Nephron progenitor cell (in vitro differentiated cells): ENCODE results near the gene CCDC188.

Experiments used
- DNase-seq: peaks from one replicate; pipeline ENCODE4 v3.0.0; 2021
- H3K27ac Mint-ChIP-seq: 2 replicates; pipeline ENCODE4 v1.8.0; 2021; ENCODE audit warnings: mild to moderate bottlenecking, moderate library complexity, mixed read lengths
- H3K27me3 Mint-ChIP-seq: 2 replicates; pipeline ENCODE4 v1.8.0; 2021; ENCODE audit warnings: mild to moderate bottlenecking, low read depth, mixed read lengths; ENCODE audit not compliant: poor library complexity
- H3K36me3 Mint-ChIP-seq: 2 replicates; pipeline ENCODE4 v1.8.0; 2021; ENCODE audit warnings: low read depth, mixed read lengths
- H3K4me1 Mint-ChIP-seq: 2 replicates; pipeline ENCODE4 v1.8.0; 2021; ENCODE audit warnings: mixed read lengths
- H3K4me3 Mint-ChIP-seq: 2 replicates; pipeline ENCODE4 v1.8.0; 2021; ENCODE audit warnings: mild to moderate bottlenecking, moderate library complexity, mixed read lengths
- H3K9me3 Mint-ChIP-seq: 2 replicates; pipeline ENCODE4 v1.8.0; 2021; ENCODE audit warnings: mild to moderate bottlenecking, moderate library complexity, mixed read lengths
- TF ChIP-seq, protein P1 (sequence below): fragments of 200-600 bp; sonication (generic); IDR thresholded peaks from 2 replicates; pipeline ENCODE4 v1.5.0; 2021; ENCODE audit warnings: antibody characterized with exemption

The CCDC188 gene

DNA sequence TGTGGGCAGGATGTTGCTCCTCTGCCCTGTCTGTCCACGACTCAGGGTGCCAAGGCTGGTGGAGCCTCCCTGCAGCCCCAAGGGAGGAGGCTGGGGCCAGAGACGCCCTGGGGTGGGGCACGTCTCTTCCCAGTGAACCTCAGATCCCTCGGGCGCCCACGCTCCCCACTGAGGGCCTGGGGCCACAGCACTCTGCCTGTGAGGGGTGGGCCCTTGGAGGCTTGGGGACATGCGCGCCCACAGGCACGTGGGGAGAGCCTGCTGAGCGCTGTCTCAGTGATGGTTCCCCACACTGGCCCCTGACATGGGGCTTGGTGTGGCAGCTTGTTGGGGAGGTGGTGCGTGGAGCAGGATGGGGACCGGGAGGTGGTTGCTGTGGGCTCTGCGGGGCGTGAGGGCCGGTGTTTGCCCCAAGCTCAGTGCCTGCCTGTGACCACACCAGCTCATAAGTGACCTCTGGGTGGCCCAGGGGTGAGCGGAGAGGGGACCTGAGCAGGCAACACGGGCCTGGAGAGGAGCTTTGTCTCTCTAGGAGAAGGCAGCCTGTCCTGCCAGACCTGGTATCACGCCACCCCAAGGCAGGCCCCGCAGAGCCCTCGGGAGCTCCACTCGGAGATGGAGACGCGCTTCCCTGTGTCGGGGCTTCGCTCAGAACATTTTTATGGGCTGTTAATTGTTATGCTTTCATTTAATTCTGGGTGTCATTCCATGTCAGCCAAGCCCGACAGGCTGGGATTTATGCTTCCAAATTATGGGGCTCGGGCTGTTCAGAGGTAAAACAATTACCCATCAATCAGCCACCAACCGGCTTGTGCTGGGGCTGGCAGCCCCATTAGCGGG lies 27.4 kb upstream of the CCDC188 start:
- TF ChIP-seq, protein P1, sequence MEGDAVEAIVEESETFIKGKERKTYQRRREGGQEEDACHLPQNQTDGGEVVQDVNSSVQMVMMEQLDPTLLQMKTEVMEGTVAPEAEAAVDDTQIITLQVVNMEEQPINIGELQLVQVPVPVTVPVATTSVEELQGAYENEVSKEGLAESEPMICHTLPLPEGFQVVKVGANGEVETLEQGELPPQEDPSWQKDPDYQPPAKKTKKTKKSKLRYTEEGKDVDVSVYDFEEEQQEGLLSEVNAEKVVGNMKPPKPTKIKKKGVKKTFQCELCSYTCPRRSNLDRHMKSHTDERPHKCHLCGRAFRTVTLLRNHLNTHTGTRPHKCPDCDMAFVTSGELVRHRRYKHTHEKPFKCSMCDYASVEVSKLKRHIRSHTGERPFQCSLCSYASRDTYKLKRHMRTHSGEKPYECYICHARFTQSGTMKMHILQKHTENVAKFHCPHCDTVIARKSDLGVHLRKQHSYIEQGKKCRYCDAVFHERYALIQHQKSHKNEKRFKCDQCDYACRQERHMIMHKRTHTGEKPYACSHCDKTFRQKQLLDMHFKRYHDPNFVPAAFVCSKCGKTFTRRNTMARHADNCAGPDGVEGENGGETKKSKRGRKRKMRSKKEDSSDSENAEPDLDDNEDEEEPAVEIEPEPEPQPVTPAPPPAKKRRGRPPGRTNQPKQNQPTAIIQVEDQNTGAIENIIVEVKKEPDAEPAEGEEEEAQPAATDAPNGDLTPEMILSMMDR = no peak
- peaks cover 46% of the 10 kb centered on the region for H3K4me1 Mint-ChIP-seq
- DNase-seq = no peak
- peaks cover 18% of the 10 kb centered on the region for H3K27me3 Mint-ChIP-seq
- H3K27ac Mint-ChIP-seq = no peak overlapping the region
- H3K36me3 Mint-ChIP-seq = no peaks in the 10 kb centered on the region
- H3K4me3 Mint-ChIP-seq = no peak overlapping the region
- H3K9me3 Mint-ChIP-seq = no peaks in the 10 kb centered on the region

DNA sequence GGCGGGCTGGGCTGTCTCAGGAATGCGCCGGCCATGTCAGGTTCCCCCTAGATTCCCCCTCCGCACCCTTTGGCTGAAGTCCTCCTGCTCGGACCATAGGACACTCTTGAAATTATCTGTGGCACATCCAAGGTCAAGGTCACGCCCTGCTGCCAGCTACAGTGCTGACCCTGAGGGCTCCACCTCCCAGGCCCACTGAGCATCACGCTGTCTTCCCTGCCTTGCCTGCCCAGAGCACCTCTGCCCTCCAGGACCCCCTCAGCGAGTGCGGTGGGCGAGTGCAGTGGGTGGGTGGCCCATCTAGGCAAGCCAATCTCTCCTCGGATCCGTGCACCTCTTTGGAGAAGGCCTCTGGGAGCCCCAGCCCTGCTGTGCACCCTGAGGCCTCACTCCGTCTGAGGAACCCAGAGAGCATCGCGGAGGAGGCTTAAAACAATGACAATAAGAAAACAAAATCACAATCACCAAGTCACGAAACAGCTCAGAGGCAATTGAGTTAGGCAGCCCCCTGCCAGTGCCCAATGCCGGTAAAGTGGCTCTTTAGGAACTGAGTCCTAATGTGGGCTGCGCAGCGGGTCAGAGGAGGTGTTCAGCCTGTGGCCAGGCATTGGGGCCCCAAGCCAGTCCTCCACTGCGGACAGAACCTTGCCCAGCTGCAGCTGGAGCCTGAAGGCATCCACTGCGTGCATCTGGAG lies 26.5 kb upstream of the CCDC188 start:
- Mint-ChIP-seq H3K4me3 (peak overlapping the region; percentile 25), H3K4me1 (peaks cover 41% of the 10 kb centered on the region), H3K27me3 (peaks cover 14% of the 10 kb centered on the region), H3K27ac (no peak overlapping the region), H3K9me3 (no peaks in the 10 kb centered on the region), H3K36me3 (no peaks in the 10 kb centered on the region)
- no peak for DNase-seq
- TF ChIP-seq, protein P1 = no peak

DNA sequence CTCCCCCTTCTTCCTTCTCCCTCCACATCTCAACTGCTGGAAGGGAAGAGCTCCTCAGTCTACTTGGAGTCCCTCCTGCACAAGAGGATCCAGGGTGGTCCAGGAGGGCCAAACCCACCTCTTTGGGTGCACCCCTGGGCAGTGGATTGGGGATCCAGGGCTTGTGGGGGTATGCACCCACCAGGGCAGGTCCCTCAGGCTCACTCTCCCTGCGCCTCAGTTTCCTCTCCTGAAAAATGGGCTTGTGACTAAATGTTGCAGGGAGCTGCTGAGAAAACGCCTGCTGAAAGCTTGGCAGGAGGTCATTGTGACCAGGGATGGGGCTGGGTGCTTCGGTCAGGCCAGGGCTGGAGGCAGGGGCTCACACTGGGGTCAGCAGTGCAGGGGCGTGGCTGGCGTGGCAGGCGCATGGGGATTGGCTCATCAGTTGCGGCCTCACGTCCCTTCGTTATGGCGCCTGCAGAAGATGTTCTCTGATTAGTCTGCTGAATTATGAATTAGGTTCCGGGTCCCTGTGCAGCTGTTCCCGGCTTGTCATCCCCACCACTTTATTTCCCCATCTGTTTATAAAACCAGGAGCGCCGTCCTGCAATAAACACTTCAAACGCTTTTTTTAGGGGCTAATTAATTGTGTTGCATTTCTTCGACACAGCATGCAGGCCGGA lies 25.7 kb upstream of the CCDC188 start:
- Mint-ChIP-seq H3K36me3 (no peaks in the 10 kb centered on the region), H3K27me3 (peaks cover 14% of the 10 kb centered on the region), H3K4me3 (no peak overlapping the region), H3K27ac (no peak overlapping the region), H3K4me1 (peaks cover 41% of the 10 kb centered on the region), H3K9me3 (no peaks in the 10 kb centered on the region)
- TF ChIP-seq, protein P1 = no peak
- DNase-seq = no peak

DNA sequence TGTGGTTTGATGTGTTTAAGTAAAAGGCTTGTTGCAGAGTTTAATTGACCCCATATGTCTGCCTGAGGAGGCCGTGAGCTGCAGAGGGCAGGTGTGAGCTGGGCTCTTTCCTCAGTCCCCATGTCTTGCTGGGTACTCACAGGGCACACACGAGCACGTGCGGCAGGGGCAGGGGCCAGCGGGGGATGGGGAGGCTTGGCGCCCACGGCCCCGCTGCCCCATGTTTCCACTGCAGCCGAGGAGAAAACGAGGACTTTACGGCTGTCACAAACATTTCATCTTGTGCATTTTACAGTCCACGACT lies 24.7 kb upstream of the CCDC188 start:
- Mint-ChIP-seq H3K27ac (no peak overlapping the region), H3K9me3 (no peaks in the 10 kb centered on the region), H3K36me3 (no peaks in the 10 kb centered on the region), H3K27me3 (peaks cover 18% of the 10 kb centered on the region), H3K4me1 (peaks cover 48% of the 10 kb centered on the region), H3K4me3 (no peak overlapping the region)
- TF ChIP-seq, protein P1 = no peak
- DNase-seq = no peak

DNA sequence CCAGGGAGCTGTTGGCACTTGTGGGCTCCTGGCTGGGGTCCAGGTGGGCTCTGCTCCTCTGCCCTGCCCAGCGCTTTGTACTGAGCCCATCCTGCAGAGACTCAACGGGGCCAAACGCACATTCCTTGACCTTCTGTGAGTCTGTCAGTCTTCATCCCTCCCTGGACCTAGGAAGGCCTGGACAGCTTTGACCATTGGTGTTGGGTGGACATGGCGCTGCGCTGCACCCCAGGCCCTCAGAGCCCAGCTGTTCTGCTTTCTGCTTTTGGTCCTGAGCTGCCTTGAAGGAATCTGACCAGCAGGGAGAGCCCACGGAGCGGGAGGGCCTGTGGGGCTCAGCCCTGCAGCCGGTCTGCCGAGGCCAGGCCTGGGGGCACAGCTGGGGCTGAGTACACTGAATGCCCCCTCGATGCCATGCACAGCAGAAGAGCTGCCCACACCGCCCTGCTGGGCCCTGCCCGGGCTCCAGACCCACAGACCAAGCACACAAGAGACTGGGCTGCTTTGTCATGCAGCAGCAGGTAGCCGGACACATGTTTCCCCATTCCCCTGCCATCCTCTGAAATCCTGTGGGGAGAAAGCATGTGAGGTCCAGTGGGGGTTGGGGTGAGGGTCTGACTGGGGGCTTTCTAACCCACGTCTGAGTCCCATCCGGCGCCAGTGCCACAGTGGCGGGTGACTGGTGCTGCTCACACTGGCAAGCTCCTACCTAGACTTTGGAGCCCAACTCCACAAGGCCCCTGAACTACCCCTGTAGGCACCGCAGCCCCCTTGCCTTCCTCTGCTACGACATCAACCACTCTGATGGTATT lies 24.1 kb upstream of the CCDC188 start:
- H3K27me3 Mint-ChIP-seq = peaks cover 18% of the 10 kb centered on the region
- H3K4me1 Mint-ChIP-seq = peaks cover 51% of the 10 kb centered on the region
- H3K9me3 Mint-ChIP-seq = no peaks in the 10 kb centered on the region
- TF ChIP-seq, protein P1 = peak; percentile 8
- no peak overlapping the region for H3K27ac Mint-ChIP-seq
- no peaks in the 10 kb centered on the region for H3K36me3 Mint-ChIP-seq
- no peak for DNase-seq
- no peak overlapping the region for H3K4me3 Mint-ChIP-seq
